ENCODE data around the gene TC2N. TPM values are rescaled to one million over a fixed set of nuclear protein-coding genes. Genes with fewer than 3 reads are reported as not detected.

TC2N gene
- polyA plus RNA-seq, 1 donor from 2014 or later = 2.1 TPM

DNA sequence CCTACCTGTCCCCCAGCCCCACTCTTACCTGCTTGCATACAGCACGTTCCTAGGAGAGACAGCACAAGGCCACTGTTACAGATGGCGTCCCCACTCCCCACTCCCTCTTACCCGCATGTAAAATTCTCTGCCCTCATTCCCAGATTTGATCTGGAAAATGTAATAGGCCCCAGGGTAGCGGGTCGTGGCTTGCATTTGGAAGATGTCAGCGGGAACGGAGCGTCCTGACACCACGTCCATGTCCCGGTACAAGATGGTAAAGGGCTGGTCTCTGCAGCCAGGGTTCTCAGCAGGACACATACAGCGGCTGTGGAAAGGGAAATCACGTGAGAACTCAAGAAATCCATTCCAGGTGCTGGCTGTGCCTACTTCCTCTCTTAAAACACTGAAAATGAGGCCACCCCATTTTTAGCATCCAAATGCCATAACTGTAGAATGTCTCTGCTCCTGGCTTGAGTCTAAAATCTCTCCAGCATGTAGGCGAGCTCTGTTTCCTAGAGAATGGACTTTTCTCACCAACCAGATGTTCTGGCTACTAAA is 10.1 kb upstream of the TC2N start:
- H3K9me2 ChIP-seq (ENCODE audit: insufficient read depth, low read length) = no peaks in the 10 kb centered on the region
- no peak overlapping the region for H3K4me2 ChIP-seq (ENCODE audit: low read length)
- no peak overlapping the region for H3K27ac ChIP-seq (ENCODE audit: low read length)
- H3K79me2 ChIP-seq (replicated peaks; ENCODE audit: insufficient read depth, low read length) = no peaks in the 10 kb centered on the region
- no peaks in the 10 kb centered on the region for H4K20me1 ChIP-seq (ENCODE audit: insufficient read depth)
- no peak overlapping the region for H2AFZ ChIP-seq (ENCODE audit: low read depth, low read length)
- H3F3A ChIP-seq (ENCODE audit: insufficient read depth, low read length, poor library complexity, severe bottlenecking) = no peaks in the 10 kb centered on the region
- H3K36me3 ChIP-seq (ENCODE audit: insufficient read depth, low read length) = no peaks in the 10 kb centered on the region
- no peak overlapping the region for H3K4me3 ChIP-seq (ENCODE audit: low read length)
- no peaks in the 10 kb centered on the region for H3K27me3 ChIP-seq (ENCODE audit: insufficient read depth, low read depth, low read length)
- no peak overlapping the region for H3K9ac ChIP-seq (ENCODE audit: low read length)
- H3K9me3 ChIP-seq (ENCODE audit: low read length) = no peaks in the 10 kb centered on the region
- TF ChIP-seq EP300 (conservative IDR thresholded peaks at IDR 0.05; ENCODE audit: poor library complexity, severe bottlenecking) = no peak

DNA sequence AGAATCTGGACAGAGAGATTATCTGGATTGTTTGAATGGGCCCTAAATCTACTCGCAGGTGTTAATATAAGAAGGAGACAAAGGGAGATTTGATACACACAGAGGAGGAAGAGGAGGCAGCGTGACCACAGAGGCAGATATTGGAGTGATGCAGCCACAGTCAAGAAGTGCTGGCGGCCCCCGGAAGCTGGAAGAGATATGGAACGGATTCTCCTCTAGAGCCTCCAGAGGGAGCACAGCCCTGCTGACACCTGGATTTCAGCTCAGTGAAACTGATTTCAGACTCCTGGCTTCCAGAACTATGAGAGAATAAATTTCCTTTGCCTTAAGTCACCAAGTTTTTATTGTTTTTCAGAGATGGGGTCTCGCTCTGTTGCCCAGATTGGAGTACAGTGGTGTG is 9.2 kb upstream of the TC2N start:
- TF ChIP-seq EZH2 (IDR thresholded peaks at IDR 0.05; ENCODE audit: borderline replicate concordance, insufficient read depth, low read length, poor library complexity, severe bottlenecking) (no peak), TAF1 (IDR thresholded peaks at IDR 0.05; ENCODE audit: low read depth) (no peak), POLR2AphosphoS5 (IDR thresholded peaks at IDR 0.05) (no peak)
- TF ChIP-seq, protein P1, sequence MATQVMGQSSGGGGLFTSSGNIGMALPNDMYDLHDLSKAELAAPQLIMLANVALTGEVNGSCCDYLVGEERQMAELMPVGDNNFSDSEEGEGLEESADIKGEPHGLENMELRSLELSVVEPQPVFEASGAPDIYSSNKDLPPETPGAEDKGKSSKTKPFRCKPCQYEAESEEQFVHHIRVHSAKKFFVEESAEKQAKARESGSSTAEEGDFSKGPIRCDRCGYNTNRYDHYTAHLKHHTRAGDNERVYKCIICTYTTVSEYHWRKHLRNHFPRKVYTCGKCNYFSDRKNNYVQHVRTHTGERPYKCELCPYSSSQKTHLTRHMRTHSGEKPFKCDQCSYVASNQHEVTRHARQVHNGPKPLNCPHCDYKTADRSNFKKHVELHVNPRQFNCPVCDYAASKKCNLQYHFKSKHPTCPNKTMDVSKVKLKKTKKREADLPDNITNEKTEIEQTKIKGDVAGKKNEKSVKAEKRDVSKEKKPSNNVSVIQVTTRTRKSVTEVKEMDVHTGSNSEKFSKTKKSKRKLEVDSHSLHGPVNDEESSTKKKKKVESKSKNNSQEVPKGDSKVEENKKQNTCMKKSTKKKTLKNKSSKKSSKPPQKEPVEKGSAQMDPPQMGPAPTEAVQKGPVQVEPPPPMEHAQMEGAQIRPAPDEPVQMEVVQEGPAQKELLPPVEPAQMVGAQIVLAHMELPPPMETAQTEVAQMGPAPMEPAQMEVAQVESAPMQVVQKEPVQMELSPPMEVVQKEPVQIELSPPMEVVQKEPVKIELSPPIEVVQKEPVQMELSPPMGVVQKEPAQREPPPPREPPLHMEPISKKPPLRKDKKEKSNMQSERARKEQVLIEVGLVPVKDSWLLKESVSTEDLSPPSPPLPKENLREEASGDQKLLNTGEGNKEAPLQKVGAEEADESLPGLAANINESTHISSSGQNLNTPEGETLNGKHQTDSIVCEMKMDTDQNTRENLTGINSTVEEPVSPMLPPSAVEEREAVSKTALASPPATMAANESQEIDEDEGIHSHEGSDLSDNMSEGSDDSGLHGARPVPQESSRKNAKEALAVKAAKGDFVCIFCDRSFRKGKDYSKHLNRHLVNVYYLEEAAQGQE (IDR thresholded peaks at IDR 0.05; ENCODE audit: borderline replicate concordance) = no peak
- no peaks in the 10 kb centered on the region for H3K9me2 ChIP-seq (ENCODE audit: insufficient read depth, low read length)

DNA sequence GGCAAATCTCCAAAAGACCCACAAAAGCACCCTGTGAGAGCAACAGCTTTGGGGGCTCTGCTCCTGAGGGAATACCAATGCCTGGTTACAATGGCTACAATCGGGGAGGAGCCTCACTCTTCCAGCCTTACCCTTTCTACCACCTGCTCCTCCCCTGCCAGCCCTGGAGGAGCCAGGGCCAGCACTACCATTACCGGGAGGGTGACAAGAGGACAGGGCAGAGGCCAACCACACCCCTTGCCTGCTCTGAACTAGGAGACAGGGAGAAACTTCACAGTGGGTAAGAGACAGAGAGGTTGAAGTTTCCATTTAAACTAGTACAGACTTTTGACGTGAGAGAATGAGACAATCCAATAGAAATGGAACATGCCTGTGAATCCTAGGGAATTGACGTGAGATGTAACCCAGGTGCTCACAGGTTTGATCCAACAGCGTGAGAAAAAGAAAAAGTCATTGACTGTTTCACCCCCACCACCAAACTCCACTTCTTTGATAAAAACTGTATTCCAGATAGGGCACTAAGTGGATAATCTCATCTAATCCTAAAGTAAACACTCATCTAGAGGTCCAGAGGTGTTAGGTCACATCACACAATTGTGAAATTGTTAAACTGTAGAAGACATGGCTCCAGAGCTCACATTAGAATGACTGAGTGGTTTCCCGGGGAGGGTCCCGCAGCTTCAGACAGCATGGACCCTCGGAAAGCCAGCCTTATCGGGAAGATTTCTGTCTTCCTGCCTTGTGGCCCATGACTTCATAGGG is 8.4 kb upstream of the TC2N start:
- H3K36me3 ChIP-seq (ENCODE audit: insufficient read depth, low read length) = no peaks in the 10 kb centered on the region
- no peak overlapping the region for H3K27ac ChIP-seq (ENCODE audit: low read length)
- no peak overlapping the region for H3K4me3 ChIP-seq (ENCODE audit: low read length)
- no peaks in the 10 kb centered on the region for H4K20me1 ChIP-seq (ENCODE audit: insufficient read depth)
- no peak overlapping the region for H3K4me2 ChIP-seq (ENCODE audit: low read length)
- H3K9me3 ChIP-seq (ENCODE audit: low read length) = no peaks in the 10 kb centered on the region
- H3K9ac ChIP-seq (ENCODE audit: low read length) = no peak overlapping the region
- H3K27me3 ChIP-seq (ENCODE audit: insufficient read depth, low read depth, low read length) = no peaks in the 10 kb centered on the region
- no peaks in the 10 kb centered on the region for H3F3A ChIP-seq (ENCODE audit: insufficient read depth, low read length, poor library complexity, severe bottlenecking)
- H3K79me2 ChIP-seq (replicated peaks; ENCODE audit: insufficient read depth, low read length) = no peaks in the 10 kb centered on the region
- H2AFZ ChIP-seq (ENCODE audit: low read depth, low read length) = no peak overlapping the region
- TF ChIP-seq EP300 (conservative IDR thresholded peaks at IDR 0.05; ENCODE audit: poor library complexity, severe bottlenecking) = no peak
- TF ChIP-seq, protein P2, sequence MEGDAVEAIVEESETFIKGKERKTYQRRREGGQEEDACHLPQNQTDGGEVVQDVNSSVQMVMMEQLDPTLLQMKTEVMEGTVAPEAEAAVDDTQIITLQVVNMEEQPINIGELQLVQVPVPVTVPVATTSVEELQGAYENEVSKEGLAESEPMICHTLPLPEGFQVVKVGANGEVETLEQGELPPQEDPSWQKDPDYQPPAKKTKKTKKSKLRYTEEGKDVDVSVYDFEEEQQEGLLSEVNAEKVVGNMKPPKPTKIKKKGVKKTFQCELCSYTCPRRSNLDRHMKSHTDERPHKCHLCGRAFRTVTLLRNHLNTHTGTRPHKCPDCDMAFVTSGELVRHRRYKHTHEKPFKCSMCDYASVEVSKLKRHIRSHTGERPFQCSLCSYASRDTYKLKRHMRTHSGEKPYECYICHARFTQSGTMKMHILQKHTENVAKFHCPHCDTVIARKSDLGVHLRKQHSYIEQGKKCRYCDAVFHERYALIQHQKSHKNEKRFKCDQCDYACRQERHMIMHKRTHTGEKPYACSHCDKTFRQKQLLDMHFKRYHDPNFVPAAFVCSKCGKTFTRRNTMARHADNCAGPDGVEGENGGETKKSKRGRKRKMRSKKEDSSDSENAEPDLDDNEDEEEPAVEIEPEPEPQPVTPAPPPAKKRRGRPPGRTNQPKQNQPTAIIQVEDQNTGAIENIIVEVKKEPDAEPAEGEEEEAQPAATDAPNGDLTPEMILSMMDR (IDR thresholded peaks at IDR 0.05; ENCODE audit: poor library complexity, severe bottlenecking) = no peak
- no peak for TF ChIP-seq SMC3 (conservative IDR thresholded peaks at IDR 0.05; ENCODE audit: poor library complexity)
- TF ChIP-seq RAD21 (conservative IDR thresholded peaks at IDR 0.05) = no peak
- H3K9me2 ChIP-seq (ENCODE audit: insufficient read depth, low read length) = no peaks in the 10 kb centered on the region

More for the DNA sequence above, 9.2 kb upstream of the TC2N start:
- Histone ChIP-seq H3K9ac (ENCODE audit: low read length) (no peak overlapping the region), H3K36me3 (ENCODE audit: insufficient read depth, low read length) (no peaks in the 10 kb centered on the region), H3F3A (ENCODE audit: insufficient read depth, low read length, poor library complexity, severe bottlenecking) (no peaks in the 10 kb centered on the region), H3K27ac (ENCODE audit: low read length) (no peak overlapping the region), H3K27me3 (ENCODE audit: insufficient read depth, low read depth, low read length) (no peaks in the 10 kb centered on the region), H4K20me1 (ENCODE audit: insufficient read depth) (no peaks in the 10 kb centered on the region), H3K4me2 (ENCODE audit: low read length) (no peak overlapping the region), H3K79me2 (replicated peaks; ENCODE audit: insufficient read depth, low read length) (no peaks in the 10 kb centered on the region), H3K4me3 (ENCODE audit: low read length) (no peak overlapping the region), H2AFZ (ENCODE audit: low read depth, low read length) (no peak overlapping the region), H3K9me3 (ENCODE audit: low read length) (no peaks in the 10 kb centered on the region)

All from neural cell (in vitro differentiated cells).